Stomach (tissue), 4 donors: ENCODE results near the gene POLR3A.

Experiments
- EP300 ChIP-seq: sonication (generic); formaldehyde crosslinking; IDR thresholded peaks from one replicate; pipeline ENCODE4 v1.6.1; 2017; ENCODE audit warnings: antibody characterized with exemption
- POLR2A ChIP-seq, 4 donors: fragments of 450-650 bp; IDR thresholded peaks; one replicate each; pipeline ENCODE4 v1.6.1; 2016; ENCODE audit warnings: antibody characterized with exemption in 4 of 4, control low read depth in 2 of 4, mild to moderate bottlenecking in 1 of 4, moderate library complexity in 1 of 4
- POLR2AphosphoS5 ChIP-seq, 3 donors: sonication (generic); formaldehyde crosslinking; IDR thresholded peaks; one replicate each; pipeline ENCODE4 v1.6.1; 2016; ENCODE audit warnings: antibody characterized with exemption in 3 of 3
- TF ChIP-seq, protein P1 (sequence below), 7 experiments: fragments of 450-650 bp in 4 of 7; fragments of 200-600 bp in 3 of 7; sonication (generic) in 3 of 7; IDR thresholded peaks; one replicate each; pipeline ENCODE4 v1.5.1; 2016 to 2019; ENCODE audit warnings: antibody characterized with exemption in 7 of 7, control low read depth in 2 of 7, mild to moderate bottlenecking in 1 of 7

DNA sequence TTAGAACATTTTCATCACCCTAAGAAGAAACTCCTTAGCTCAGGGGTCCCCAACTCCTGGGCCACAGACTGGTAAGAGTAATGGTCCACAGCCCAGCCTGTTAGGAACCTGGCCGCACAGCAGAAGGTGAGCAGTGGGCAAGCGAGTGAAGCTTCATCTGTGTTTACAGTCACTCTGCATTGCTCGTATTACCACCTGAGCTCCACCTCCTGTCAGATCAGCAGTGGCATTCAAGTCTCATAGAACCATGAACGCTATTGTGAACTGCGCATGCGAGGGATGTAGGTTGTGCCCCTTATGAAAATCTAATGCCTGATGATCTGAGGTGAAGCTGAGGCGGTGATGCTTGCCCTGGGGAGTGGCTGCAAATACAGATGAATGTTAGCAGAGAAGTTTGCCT lies 65.4 kb downstream of the POLR3A start:
- TF ChIP-seq, protein P1, sequence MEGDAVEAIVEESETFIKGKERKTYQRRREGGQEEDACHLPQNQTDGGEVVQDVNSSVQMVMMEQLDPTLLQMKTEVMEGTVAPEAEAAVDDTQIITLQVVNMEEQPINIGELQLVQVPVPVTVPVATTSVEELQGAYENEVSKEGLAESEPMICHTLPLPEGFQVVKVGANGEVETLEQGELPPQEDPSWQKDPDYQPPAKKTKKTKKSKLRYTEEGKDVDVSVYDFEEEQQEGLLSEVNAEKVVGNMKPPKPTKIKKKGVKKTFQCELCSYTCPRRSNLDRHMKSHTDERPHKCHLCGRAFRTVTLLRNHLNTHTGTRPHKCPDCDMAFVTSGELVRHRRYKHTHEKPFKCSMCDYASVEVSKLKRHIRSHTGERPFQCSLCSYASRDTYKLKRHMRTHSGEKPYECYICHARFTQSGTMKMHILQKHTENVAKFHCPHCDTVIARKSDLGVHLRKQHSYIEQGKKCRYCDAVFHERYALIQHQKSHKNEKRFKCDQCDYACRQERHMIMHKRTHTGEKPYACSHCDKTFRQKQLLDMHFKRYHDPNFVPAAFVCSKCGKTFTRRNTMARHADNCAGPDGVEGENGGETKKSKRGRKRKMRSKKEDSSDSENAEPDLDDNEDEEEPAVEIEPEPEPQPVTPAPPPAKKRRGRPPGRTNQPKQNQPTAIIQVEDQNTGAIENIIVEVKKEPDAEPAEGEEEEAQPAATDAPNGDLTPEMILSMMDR (IDR thresholded peaks at IDR 0.05), result no peak
- TF ChIP-seq EP300, result no peak
- no peak for TF ChIP-seq POLR2A (IDR thresholded peaks at IDR 0.05)
- TF ChIP-seq POLR2AphosphoS5 (IDR thresholded peaks at IDR 0.05), result no peak
